ENCODE measurements around the gene TMEM25.

DNA sequence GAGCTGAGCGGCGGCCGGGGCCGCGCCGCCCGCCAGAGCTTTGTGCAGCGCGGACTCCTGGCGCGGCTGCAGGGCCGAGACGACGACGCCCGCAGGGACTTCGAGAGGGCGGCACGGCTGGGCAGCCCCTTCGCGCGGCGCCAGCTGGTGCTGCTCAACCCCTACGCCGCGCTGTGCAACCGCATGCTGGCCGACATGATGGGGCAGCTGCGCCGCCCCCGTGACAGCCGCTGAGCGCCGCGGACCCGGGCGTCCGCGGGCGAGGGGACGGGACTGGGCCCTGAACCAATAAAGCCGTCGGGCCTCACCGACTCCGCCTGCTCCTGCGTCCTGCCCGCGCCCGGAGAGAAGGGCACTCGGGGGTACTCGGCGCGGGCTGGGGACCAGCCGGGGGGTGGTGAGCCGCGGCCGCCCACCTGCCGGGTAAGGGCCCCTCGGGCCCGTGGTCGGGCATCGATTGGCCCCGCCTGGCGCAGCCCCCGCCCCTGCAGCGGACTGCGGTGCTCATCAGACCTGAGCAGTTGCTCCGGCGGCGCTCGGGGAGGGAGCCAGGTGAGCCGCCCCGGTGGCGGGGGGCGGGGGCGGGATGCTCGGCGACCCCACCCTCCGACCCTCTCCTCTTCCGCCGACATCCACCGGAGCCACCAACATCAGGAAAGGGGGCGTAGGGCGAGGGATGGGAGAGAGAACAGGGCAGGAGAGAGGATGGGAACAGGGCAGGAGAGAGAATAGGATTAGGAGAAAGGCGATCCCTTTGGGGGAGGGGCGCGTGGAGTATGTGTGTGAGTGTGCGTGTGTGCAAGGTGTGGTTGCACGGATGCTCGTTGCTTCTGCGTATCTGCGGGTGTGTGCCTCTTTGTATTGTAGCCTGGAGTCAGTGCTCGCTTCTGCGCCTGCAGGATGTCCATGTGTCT lies at the start of gene TMEM25:
- TF ChIP-seq POLR2AphosphoS5 (IDR thresholded peaks at IDR 0.05) (no peak), POLR2A (IDR thresholded peaks at IDR 0.05) (peak; percentile 24 to 25)
- TF ChIP-seq, protein P1, sequence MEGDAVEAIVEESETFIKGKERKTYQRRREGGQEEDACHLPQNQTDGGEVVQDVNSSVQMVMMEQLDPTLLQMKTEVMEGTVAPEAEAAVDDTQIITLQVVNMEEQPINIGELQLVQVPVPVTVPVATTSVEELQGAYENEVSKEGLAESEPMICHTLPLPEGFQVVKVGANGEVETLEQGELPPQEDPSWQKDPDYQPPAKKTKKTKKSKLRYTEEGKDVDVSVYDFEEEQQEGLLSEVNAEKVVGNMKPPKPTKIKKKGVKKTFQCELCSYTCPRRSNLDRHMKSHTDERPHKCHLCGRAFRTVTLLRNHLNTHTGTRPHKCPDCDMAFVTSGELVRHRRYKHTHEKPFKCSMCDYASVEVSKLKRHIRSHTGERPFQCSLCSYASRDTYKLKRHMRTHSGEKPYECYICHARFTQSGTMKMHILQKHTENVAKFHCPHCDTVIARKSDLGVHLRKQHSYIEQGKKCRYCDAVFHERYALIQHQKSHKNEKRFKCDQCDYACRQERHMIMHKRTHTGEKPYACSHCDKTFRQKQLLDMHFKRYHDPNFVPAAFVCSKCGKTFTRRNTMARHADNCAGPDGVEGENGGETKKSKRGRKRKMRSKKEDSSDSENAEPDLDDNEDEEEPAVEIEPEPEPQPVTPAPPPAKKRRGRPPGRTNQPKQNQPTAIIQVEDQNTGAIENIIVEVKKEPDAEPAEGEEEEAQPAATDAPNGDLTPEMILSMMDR (IDR thresholded peaks at IDR 0.05): peak in 1 of 4 experiments; percentile 19
